Uterine smooth muscle cell (primary cell): ENCODE results near the gene RTN4RL1. TPM values are rescaled to one million over a fixed set of nuclear protein-coding genes. Genes with fewer than 3 reads are reported as not detected.

Experiments used
- total RNA-seq: library from RNA; depleted of rRNA; stranded (reverse); fragments of >200 nt; gene quantifications from 2 replicates; pipeline ENCODE4 v1.2.3, GENCODE V29; 2014

RTN4RL1 gene, protein sequence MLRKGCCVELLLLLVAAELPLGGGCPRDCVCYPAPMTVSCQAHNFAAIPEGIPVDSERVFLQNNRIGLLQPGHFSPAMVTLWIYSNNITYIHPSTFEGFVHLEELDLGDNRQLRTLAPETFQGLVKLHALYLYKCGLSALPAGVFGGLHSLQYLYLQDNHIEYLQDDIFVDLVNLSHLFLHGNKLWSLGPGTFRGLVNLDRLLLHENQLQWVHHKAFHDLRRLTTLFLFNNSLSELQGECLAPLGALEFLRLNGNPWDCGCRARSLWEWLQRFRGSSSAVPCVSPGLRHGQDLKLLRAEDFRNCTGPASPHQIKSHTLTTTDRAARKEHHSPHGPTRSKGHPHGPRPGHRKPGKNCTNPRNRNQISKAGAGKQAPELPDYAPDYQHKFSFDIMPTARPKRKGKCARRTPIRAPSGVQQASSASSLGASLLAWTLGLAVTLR
- total RNA-seq, result 0.11 and 0.12 TPM in 2 replicates

DNA sequence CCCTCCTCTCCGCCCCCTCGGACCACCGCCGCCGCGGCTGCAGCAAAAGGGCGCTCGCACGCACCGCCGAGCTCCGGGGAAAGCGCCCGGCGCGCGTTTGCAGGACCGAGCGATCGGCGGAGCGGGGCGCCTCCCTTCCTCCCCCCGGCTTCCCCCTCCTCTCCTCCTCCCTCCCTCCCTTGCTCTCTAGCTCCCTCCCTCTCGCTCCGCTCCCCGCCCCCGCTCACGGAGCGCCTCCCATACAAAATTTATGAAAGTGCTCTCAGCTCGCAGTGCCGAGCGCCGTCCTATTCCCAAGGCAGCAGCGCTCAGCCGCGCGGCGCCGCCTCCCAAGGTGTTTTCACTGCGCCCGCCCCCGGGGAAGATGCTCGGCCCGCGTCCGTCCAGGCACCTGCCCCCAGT is at the start of gene RTN4RL1:
Gene RTN4RL1 (minus strand): TSS at position 115 of the 402 bp plus-strand sequence. CDS start 469 bp downstream, outside the sequence.

DNA sequence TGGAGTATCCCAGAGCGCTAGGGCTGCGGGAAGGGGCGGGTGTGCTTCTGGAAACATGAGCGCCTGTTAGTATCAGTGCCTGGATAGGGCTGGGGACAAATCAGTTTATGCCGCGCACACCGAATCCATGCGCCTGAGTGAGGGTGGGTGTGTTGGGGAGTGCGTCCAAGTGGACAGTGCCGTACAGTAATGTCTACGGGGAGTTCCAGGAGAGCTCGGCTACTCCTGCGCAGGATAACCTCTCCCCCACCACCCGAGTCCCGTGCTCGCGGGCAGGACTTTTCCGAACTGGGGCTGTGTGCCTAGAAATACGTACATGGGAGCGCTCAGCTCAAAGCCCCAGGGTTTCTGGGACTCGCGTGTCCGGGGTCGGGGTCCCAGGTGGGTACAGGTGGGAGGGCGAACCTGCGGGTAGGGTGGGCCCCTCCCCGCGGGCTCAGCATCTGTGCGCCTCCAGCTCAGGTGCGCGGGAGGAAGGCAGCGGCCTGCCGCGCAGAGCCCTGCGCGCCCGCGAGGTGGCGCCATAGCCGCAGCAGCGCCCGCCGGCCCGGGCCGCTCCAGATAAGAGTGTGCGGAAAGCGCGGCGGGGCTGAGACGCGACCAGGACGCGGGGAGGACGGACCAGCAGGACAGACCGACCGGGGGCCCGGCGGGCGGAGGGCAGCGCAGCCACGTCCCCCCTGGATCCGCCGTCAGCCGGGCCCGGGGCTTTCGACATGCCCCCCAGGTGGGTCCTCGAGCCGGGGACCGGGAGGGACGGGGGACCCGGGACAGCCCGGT is 29.6 kb upstream of the RTN4RL1 start, which contains the start of gene HIC1:
Gene HIC1 (plus strand): TSS at position 592 of the 780 bp plus-strand sequence. CDS start 1,588 bp downstream, outside the sequence.

DNA sequence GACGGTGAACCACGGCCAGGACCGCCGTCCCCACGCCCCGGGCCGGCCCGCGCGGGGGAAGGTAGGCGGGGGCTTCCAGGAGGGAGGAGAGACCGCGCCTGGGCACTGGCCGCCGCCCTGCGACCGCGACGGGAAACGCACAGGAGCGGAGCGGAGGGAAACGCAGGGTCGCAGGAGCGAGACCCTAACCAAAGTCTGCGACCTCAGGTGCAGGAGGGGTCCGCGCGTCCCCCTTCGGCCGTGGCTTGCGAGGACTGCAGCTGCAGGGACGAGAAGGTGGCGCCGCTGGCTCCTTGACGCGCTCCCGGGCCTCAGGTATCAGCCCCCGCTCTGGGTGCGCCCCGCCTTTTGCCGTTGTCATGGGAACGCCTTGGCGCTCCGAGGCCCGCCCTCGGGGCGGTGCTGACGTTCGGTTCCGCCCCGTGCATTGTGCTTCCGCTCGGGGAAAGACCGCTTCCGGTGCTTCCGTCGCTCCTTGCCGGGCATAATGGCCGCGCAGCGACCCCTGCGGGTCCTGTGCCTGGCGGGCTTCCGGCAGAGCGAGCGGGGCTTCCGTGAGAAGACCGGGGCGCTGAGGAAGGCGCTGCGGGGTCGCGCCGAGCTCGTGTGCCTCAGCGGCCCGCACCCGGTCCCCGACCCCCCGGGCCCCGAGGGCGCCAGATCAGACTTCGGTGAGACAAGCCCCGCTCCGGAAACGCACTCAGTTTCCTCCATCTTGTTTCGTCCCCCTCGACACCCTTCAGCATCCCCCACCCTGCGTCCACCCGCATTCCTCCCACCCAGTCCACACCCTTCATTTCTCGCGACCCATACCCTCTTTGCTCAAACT is 16.6 kb upstream of the RTN4RL1 start, which contains the start of gene OVCA2:
Gene OVCA2 (plus strand): TSS at position 462 of the 829 bp plus-strand sequence. CDS start 26 bp downstream, at position 488.

DNA sequence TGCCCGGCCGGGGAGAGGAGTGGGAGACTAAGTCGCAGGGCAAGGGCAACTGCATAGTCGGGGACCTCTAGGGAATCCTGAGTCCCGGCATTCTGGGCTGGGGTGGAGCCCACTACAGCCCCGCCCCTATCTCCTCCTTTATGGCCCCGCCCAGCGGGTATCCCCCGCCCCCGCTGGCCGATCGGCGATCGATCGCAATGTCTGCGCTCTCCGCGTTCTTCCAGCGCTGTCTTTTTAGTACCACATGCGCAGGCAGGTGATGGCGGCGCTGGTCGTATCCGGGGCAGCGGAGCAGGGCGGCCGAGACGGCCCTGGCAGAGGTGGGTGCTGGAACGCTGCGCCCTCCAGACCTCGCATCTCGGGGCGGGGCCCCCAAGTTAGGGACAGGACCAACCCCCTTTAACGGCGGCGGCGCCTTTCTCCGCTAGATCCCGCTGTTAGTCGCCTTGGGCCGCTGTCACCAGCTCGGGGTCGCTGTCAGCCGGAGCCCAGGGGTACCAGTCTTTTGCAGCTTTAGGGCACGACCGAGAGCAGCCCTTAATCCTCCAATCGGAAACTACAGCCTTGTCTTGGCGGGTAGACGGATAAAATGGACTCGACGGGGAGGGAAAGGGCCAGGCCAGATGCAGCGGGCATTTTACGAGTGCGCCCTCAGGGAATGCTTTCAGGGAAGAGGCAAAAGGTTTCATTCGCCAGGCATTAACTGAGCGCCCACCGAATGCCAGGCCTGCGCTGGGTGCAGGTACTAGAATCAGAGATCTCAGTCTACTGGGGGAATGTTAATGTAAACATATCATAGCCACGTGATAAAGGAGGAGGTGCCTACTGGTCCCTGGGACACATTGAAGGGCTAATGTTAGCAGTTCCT is 5.0 kb upstream of the RTN4RL1 start, which contains the start of gene DPH1:
Gene DPH1 (plus strand): TSS at position 243 of the 868 bp plus-strand sequence. CDS start 17 bp downstream, at position 260.

Other genes with a start within 250 kb of the RTN4RL1 start
- 9.5 and 11.7 TPM in 2 replicates for gene SMYD4, start 195.4 kb downstream of the RTN4RL1 start, total RNA-seq
- 33.1 and 48.7 TPM in 2 replicates for gene RPA1, start 195.3 kb downstream of the RTN4RL1 start, total RNA-seq
- gene DPH1, start 4.8 kb upstream of the RTN4RL1 start, total RNA-seq, result 26.1 and 28.7 TPM in 2 replicates
- 35.0 and 49.7 TPM in 2 replicates for gene OVCA2, start 16.7 kb upstream of the RTN4RL1 start, total RNA-seq
- gene HIC1, start 29.8 kb upstream of the RTN4RL1 start, total RNA-seq, result 60.7 and 107 TPM in 2 replicates